HL-60/S4 (cell line): Measurements from ENCODE around the gene NKX6-1.

ENCODE experiments used
- in situ Hi-C: fragments of 300-500 bp; cut with MboI; formaldehyde crosslinking; loops from 2 replicates; pipeline ENCODE4 v1.14.3; 2022; ENCODE audit warnings: low sequenced_read_pairs

Gene NKX6-1

GRCh38 chr4:84500386-84501201 lies 1.5 kb upstream of the NKX6-1 start:
- in situ Hi-C loops = loop anchor here (25.0 kb wide), 1 partner anchor 988 kb away; no protein-coding TSS in a partner anchor

- in situ Hi-C loops = no loop called here
These were observed 511 bp upstream of the NKX6-1 start for GRCh38 chr4:84499624-84499982.

GRCh38 chr4:84498203-84498934 lies 723 bp downstream of the NKX6-1 start:
- in situ Hi-C loops = no loop called here

- in situ Hi-C loops = no loop called here
These were observed 1.4 kb downstream of the NKX6-1 start for GRCh38 chr4:84497504-84498202.

GRCh38 chr4:84496706-84497503 lies 2.2 kb downstream of the NKX6-1 start:
- in situ Hi-C loops = no loop called here

- in situ Hi-C loops = no loop called here
These were observed 2.8 kb downstream of the NKX6-1 start for GRCh38 chr4:84496331-84496705.

GRCh38 chr4:84495794-84496261 lies 3.3 kb downstream of the NKX6-1 start:
- in situ Hi-C loops = no loop called here

- in situ Hi-C loops = no loop called here
These were observed 3.8 kb downstream of the NKX6-1 start for GRCh38 chr4:84495118-84495793.

GRCh38 chr4:84494531-84494930 lies 4.6 kb downstream of the NKX6-1 start:
- in situ Hi-C loops = no loop called here

- in situ Hi-C loops = no loop called here
These were observed 5.0 kb downstream of the NKX6-1 start for GRCh38 chr4:84494076-84494475.

- in situ Hi-C loops = no loop called here
These were observed 5.8 kb downstream of the NKX6-1 start for GRCh38 chr4:84493092-84493850.

- in situ Hi-C loops = no loop called here
These were observed 6.4 kb downstream of the NKX6-1 start for GRCh38 chr4:84492737-84493091.

- in situ Hi-C loops = no loop called here
These were observed 6.8 kb downstream of the NKX6-1 start for GRCh38 chr4:84492290-84492689.

GRCh38 chr4:84491481-84491880 lies 7.6 kb downstream of the NKX6-1 start:
- in situ Hi-C loops = no loop called here

GRCh38 chr4:84490663-84491062 lies 8.4 kb downstream of the NKX6-1 start:
- in situ Hi-C loops = no loop called here

GRCh38 chr4:84484236-84484635 lies 14.9 kb downstream of the NKX6-1 start:
- in situ Hi-C loops = no loop called here

GRCh38 chr4:84483688-84484087 lies 15.4 kb downstream of the NKX6-1 start:
- in situ Hi-C loops = no loop called here

GRCh38 chr4:84482564-84483563 lies 16.2 kb downstream of the NKX6-1 start:
- in situ Hi-C loops = no loop called here
